Panc1 (cell line): Measurements from ENCODE around the gene USB1.

Source experiments
- CTCF ChIP-seq: fragments of 450-650 bp; IDR thresholded peaks from 2 replicates; pipeline ENCODE4 v1.5.1; 2017; ENCODE audit warnings: mild to moderate bottlenecking
- POLR2AphosphoS5 ChIP-seq: IDR thresholded peaks from 2 replicates; pipeline ENCODE4 v1.6.1; 2012; ENCODE audit warnings: mild to moderate bottlenecking, low read depth, low read length, moderate library complexity
- REST ChIP-seq, 2 experiments: IDR thresholded peaks; 2 replicates each; pipeline ENCODE4 v1.6.1; 2011 to 2012; ENCODE audit warnings: low read depth in 2 of 2, control low read depth in 1 of 2, low read length in 1 of 2, mild to moderate bottlenecking in 1 of 2, moderate library complexity in 1 of 2; ENCODE audit not compliant: insufficient read depth in 1 of 2

- TF ChIP-seq POLR2AphosphoS5 (no peak), REST (IDR thresholded peaks at IDR 0.05; ENCODE audit: insufficient read depth in 1 of 2, low read depth in 2 of 2, low read length in 1 of 2) (no peak), CTCF (no peak)
These were observed 48.3 kb upstream of the USB1 start for GRCh38 chr16:57952909-57953308.
